Measurements from ENCODE around the gene AFP. TPM values are rescaled to one million over a fixed set of nuclear protein-coding genes. Genes with fewer than 3 reads are reported as not detected.

Gene AFP
- total and polyA plus RNA-seq, 2 experiments from 2014 or later, result 15,250 to 23,697 TPM

GRCh38 chr4:73391774-73392173 lies 44.2 kb upstream of the AFP start:
- H3K9me3 ChIP-seq (ENCODE audit: low read depth), result no peaks in the 10 kb centered on the region
- no peak overlapping the region for H3K4me3 ChIP-seq
- no peaks in the 10 kb centered on the region for H3K9me2 ChIP-seq (replicated peaks; ENCODE audit: insufficient read depth)
- H3K4me1 ChIP-seq (ENCODE audit: insufficient read depth), result peaks cover 19% of the 10 kb centered on the region
- no peak for DNase-seq (ENCODE audit: low spot score)
- H3K27ac ChIP-seq, result peak overlapping the region; percentile 59
- TF ChIP-seq EZH2phosphoT487 (IDR thresholded peaks at IDR 0.05; ENCODE audit: low read depth, severe bottlenecking, unreplicated experiment), result no peak
- no peaks in the 10 kb centered on the region for H3K27me3 ChIP-seq
- no peaks in the 10 kb centered on the region for H4K20me1 ChIP-seq (ENCODE audit: insufficient read depth, poor library complexity, severe bottlenecking)
- H3K79me2 ChIP-seq, result no peaks in the 10 kb centered on the region
- no peaks in the 10 kb centered on the region for H3K36me3 ChIP-seq (replicated peaks; ENCODE audit: insufficient read depth, low read depth)
- H2AFZ ChIP-seq, result no peak overlapping the region
- peak overlapping the region; percentile 66 for H3K4me2 ChIP-seq

- Histone ChIP-seq H3K4me2 (peak overlapping the region; percentile 66), H3K79me2 (no peaks in the 10 kb centered on the region), H2AFZ (no peak overlapping the region), H3K36me3 (replicated peaks; ENCODE audit: insufficient read depth, low read depth) (no peaks in the 10 kb centered on the region), H3K9me3 (ENCODE audit: low read depth) (no peaks in the 10 kb centered on the region), H3K4me1 (ENCODE audit: insufficient read depth) (peaks cover 28% of the 10 kb centered on the region), H4K20me1 (ENCODE audit: insufficient read depth, poor library complexity, severe bottlenecking) (no peaks in the 10 kb centered on the region), H3K9me2 (replicated peaks; ENCODE audit: insufficient read depth) (no peaks in the 10 kb centered on the region), H3K4me3 (no peak overlapping the region), H3K27me3 (no peaks in the 10 kb centered on the region), H3K27ac (peak overlapping the region; percentile 59)
- no peak for DNase-seq (ENCODE audit: low spot score)
- TF ChIP-seq EZH2phosphoT487 (IDR thresholded peaks at IDR 0.05; ENCODE audit: low read depth, severe bottlenecking, unreplicated experiment) (no peak), EZH2 (IDR thresholded peaks at IDR 0.05; ENCODE audit: borderline replicate concordance) (no peak), CTCF (IDR thresholded peaks at IDR 0.05; ENCODE audit: poor library complexity) (no peak)
- 67% methylated on average over 2 of the region's 2 CpGs for WGBS (ENCODE audit: low lambda C conversion rate, missing lambda C conversion rate)
Measured at GRCh38 chr4:73392936-73393335, 43.1 kb upstream of the AFP start.

GRCh38 chr4:73396304-73396703 lies 39.7 kb upstream of the AFP start:
- H3K4me1 ChIP-seq (ENCODE audit: insufficient read depth), result peaks cover 25% of the 10 kb centered on the region
- WGBS (ENCODE audit: low lambda C conversion rate, missing lambda C conversion rate), result 87% methylated on average over 1 of the region's 1 CpG
- no peaks in the 10 kb centered on the region for H3K9me3 ChIP-seq (ENCODE audit: low read depth)
- H3K36me3 ChIP-seq (replicated peaks; ENCODE audit: insufficient read depth, low read depth), result no peaks in the 10 kb centered on the region
- no peak overlapping the region for H3K4me3 ChIP-seq
- no peak overlapping the region for H2AFZ ChIP-seq
- no peaks in the 10 kb centered on the region for H3K9me2 ChIP-seq (replicated peaks; ENCODE audit: insufficient read depth)
- DNase-seq (ENCODE audit: low spot score), result no peak
- no peaks in the 10 kb centered on the region for H3K27me3 ChIP-seq
- no peak overlapping the region for H3K27ac ChIP-seq
- no peaks in the 10 kb centered on the region for H4K20me1 ChIP-seq (ENCODE audit: insufficient read depth, poor library complexity, severe bottlenecking)
- no peaks in the 10 kb centered on the region for H3K79me2 ChIP-seq
- no peak overlapping the region for H3K4me2 ChIP-seq
- TF ChIP-seq EZH2 (IDR thresholded peaks at IDR 0.05; ENCODE audit: borderline replicate concordance) (no peak), CTCF (IDR thresholded peaks at IDR 0.05; ENCODE audit: poor library complexity) (no peak), EZH2phosphoT487 (IDR thresholded peaks at IDR 0.05; ENCODE audit: low read depth, severe bottlenecking, unreplicated experiment) (no peak)

GRCh38 chr4:73396993-73397972 lies 38.7 kb upstream of the AFP start:
- WGBS (ENCODE audit: low lambda C conversion rate, missing lambda C conversion rate), result 84% methylated on average over 5 of the region's 5 CpGs
- Histone ChIP-seq H3K9me3 (ENCODE audit: low read depth) (no peaks in the 10 kb centered on the region), H3K36me3 (replicated peaks; ENCODE audit: insufficient read depth, low read depth) (no peaks in the 10 kb centered on the region), H2AFZ (no peak overlapping the region), H3K79me2 (no peaks in the 10 kb centered on the region), H3K9me2 (replicated peaks; ENCODE audit: insufficient read depth) (no peaks in the 10 kb centered on the region), H3K4me1 (ENCODE audit: insufficient read depth) (peaks cover 25% of the 10 kb centered on the region), H3K27me3 (no peaks in the 10 kb centered on the region), H3K4me3 (no peak overlapping the region), H3K4me2 (no peak overlapping the region), H4K20me1 (ENCODE audit: insufficient read depth, poor library complexity, severe bottlenecking) (no peaks in the 10 kb centered on the region), H3K27ac (peak overlapping the region; percentile 22)
- DNase-seq (ENCODE audit: low spot score), result no peak
- TF ChIP-seq CTCF (IDR thresholded peaks at IDR 0.05; ENCODE audit: poor library complexity) (no peak), EZH2 (IDR thresholded peaks at IDR 0.05; ENCODE audit: borderline replicate concordance) (no peak), EZH2phosphoT487 (IDR thresholded peaks at IDR 0.05; ENCODE audit: low read depth, severe bottlenecking, unreplicated experiment) (no peak)
